ENCODE results near the gene SEC31B.

GRCh38 chr10:100482181-100482833, 37.4 kb downstream of the SEC31B start:
- TF ChIP-seq SUZ12 (IDR thresholded peaks at IDR 0.05) (no peak), SP1 (IDR thresholded peaks at IDR 0.05) (no peak), FOXA1 (IDR thresholded peaks at IDR 0.05) (no peak)
- TF ChIP-seq, protein P1, sequence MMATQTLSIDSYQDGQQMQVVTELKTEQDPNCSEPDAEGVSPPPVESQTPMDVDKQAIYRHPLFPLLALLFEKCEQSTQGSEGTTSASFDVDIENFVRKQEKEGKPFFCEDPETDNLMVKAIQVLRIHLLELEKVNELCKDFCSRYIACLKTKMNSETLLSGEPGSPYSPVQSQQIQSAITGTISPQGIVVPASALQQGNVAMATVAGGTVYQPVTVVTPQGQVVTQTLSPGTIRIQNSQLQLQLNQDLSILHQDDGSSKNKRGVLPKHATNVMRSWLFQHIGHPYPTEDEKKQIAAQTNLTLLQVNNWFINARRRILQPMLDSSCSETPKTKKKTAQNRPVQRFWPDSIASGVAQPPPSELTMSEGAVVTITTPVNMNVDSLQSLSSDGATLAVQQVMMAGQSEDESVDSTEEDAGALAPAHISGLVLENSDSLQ (IDR thresholded peaks at IDR 0.05): no peak
